H1 (cell line): Measurements from ENCODE around the gene TMEM187. TPM values are rescaled to one million over a fixed set of nuclear protein-coding genes. Genes with fewer than 3 reads are reported as not detected.

ENCODE experiments used
- CTCF ChIA-PET: fragments of 300-600 bp; sonication (Branson Sonifier 250); formaldehyde crosslinking; loops from one replicate; lab custom pipeline; 2021; ENCODE audit not compliant: partially characterized antibody; lab: Charles Lee
- POLR2A ChIA-PET: fragments of 300-600 bp; sonication (Branson Sonifier 250); formaldehyde crosslinking; loops from one replicate; lab custom pipeline; 2021; ENCODE audit warnings: inconsistent platforms; ENCODE audit not compliant: partially characterized antibody; lab: Charles Lee
- DNase-seq, 2 experiments: peaks; one replicate each; pipeline versions ENCODE4 v3.0.0 to v3.0.0-alpha.2; 2010 to 2022; ENCODE audit warnings: low spot score in 2 of 2, low read depth in 1 of 2, mixed read lengths in 1 of 2
- FAIRE-seq: peaks from 2 replicates; lab custom pipeline; 2011; peaks lifted over from hg19 to GRCh38; lab: Jason Lieb, UNC
- H2AFZ ChIP-seq: 2 replicates; pipeline ENCODE4 v1.8.1; 2012; ENCODE audit warnings: low read length, inconsistent platforms
- H2AK5ac ChIP-seq: 2 replicates; pipeline ENCODE4 v1.6.1; 2013; ENCODE audit warnings: low read depth, low read length
- H2BK120ac ChIP-seq: replicated peaks from 2 replicates; pipeline ENCODE3; 2013; ENCODE audit warnings: low read depth, low read length, inconsistent platforms
- H2BK12ac ChIP-seq: 2 replicates; pipeline ENCODE4 v1.6.1; 2013; ENCODE audit warnings: low read depth, low read length
- H2BK15ac ChIP-seq: 2 replicates; pipeline ENCODE4 v1.6.1; 2013; ENCODE audit warnings: low read length
- H2BK20ac ChIP-seq: 2 replicates; pipeline ENCODE4 v1.6.1; 2013; ENCODE audit warnings: low read length
- H2BK5ac ChIP-seq: 2 replicates; pipeline ENCODE4 v1.6.1; 2013; ENCODE audit warnings: low read depth, low read length
- H3K14ac ChIP-seq: 2 replicates; pipeline ENCODE4 v1.6.1; 2013; ENCODE audit warnings: inconsistent platforms; ENCODE audit not compliant: insufficient read length
- H3K18ac ChIP-seq: 2 replicates; pipeline ENCODE4 v1.6.1; 2013; ENCODE audit warnings: low read length; ENCODE audit errors: extremely low read depth
- H3K23ac ChIP-seq: 2 replicates; pipeline ENCODE4 v1.6.1; 2013; ENCODE audit warnings: inconsistent platforms; ENCODE audit not compliant: insufficient read length
- H3K23me2 ChIP-seq: 2 replicates; pipeline ENCODE4 v1.6.1; 2013; ENCODE audit warnings: low read depth, low read length
- H3K27ac ChIP-seq: 2 replicates; pipeline ENCODE4 v1.6.1; 2011; ENCODE audit warnings: low read depth, low read length, inconsistent platforms
- H3K27me3 ChIP-seq, 4 experiments: replicated peaks in 1 of 4; 1 replicate in 1 of 4; 2 replicates in 3 of 4; pipeline versions ENCODE4 v1.6.1 to v1.8.1; 2011 to 2013; ENCODE audit warnings: low read length in 3 of 4, mild to moderate bottlenecking in 3 of 4, inconsistent platforms in 2 of 4, mixed read lengths in 2 of 4, moderate library complexity in 1 of 4; ENCODE audit not compliant: control insufficient read depth in 3 of 4, insufficient read depth in 3 of 4; ENCODE audit errors: extremely low read depth in 1 of 4
- H3K36me3 ChIP-seq, 4 experiments: 2 replicates each; pipeline versions ENCODE4 v1.6.1 to v1.8.1; 2011 to 2013; ENCODE audit warnings: mild to moderate bottlenecking in 4 of 4, low read length in 3 of 4, moderate library complexity in 2 of 4, control low read depth in 1 of 4, inconsistent platforms in 1 of 4; ENCODE audit not compliant: insufficient read depth in 4 of 4, control insufficient read depth in 2 of 4
- H3K4ac ChIP-seq: replicated peaks from 2 replicates; pipeline ENCODE3; 2013; ENCODE audit warnings: low read length, low read depth, mixed read lengths, inconsistent platforms; ENCODE audit not compliant: insufficient read length
- H3K4me1 ChIP-seq, 4 experiments: replicated peaks in 1 of 4; 1 replicate in 1 of 4; 2 replicates in 3 of 4; pipeline versions ENCODE4 v1.6.1 to v1.8.1; 2011 to 2013; ENCODE audit warnings: low read length in 3 of 4, inconsistent platforms in 2 of 4, mixed read lengths in 1 of 4; ENCODE audit not compliant: insufficient read depth in 4 of 4, control insufficient read depth in 3 of 4
- H3K4me2 ChIP-seq, 2 experiments: 2 replicates each; pipeline versions ENCODE4 v1.6.1 to v1.8.1; 2011 to 2013; ENCODE audit warnings: low read depth in 2 of 2, low read length in 2 of 2, control low read depth in 1 of 2, inconsistent platforms in 1 of 2, mild to moderate bottlenecking in 1 of 2; ENCODE audit not compliant: insufficient read depth in 1 of 2
- H3K4me3 ChIP-seq, 4 experiments: fragments of 200-600, 300-600 bp in 1 of 4; sonication (generic), shearing (Covaris generic), sonication (Bioruptor Twin) in 1 of 4; 2 replicates each; pipeline versions ENCODE4 v1.5.1 to v1.8.1; 2011 to 2016; ENCODE audit warnings: low read length in 4 of 4, low read depth in 3 of 4, control low read depth in 2 of 4, inconsistent platforms in 2 of 4, mild to moderate bottlenecking in 2 of 4, mixed read lengths in 1 of 4, moderate library complexity in 1 of 4; ENCODE audit not compliant: insufficient read depth in 2 of 4; ENCODE audit errors: extremely low read depth in 1 of 4
- H3K56ac ChIP-seq: replicated peaks from 2 replicates; pipeline ENCODE3; 2013; ENCODE audit warnings: low read depth, mild to moderate bottlenecking, mixed read lengths, low read length, inconsistent platforms; ENCODE audit not compliant: insufficient read length
- H3K79me1 ChIP-seq: 2 replicates; pipeline ENCODE4 v1.6.1; 2013; ENCODE audit warnings: low read depth, low read length, control low read depth
- H3K79me2 ChIP-seq, 2 experiments: 2 replicates each; pipeline versions ENCODE4 v1.6.1 to v1.8.1; 2012 to 2013; ENCODE audit warnings: low read length in 2 of 2, mild to moderate bottlenecking in 2 of 2, inconsistent platforms in 1 of 2; ENCODE audit not compliant: insufficient read depth in 2 of 2, control insufficient read depth in 1 of 2
- H3K9ac ChIP-seq, 4 experiments: replicated peaks in 1 of 4; 1 replicate in 1 of 4; 2 replicates in 3 of 4; pipeline versions ENCODE4 v1.6.1 to v1.8.1; 2011 to 2013; ENCODE audit warnings: low read depth in 3 of 4, low read length in 3 of 4, control low read depth in 2 of 4, mild to moderate bottlenecking in 2 of 4, moderate library complexity in 2 of 4, inconsistent platforms in 1 of 4; ENCODE audit errors: extremely low read depth in 1 of 4
- H3K9me3 ChIP-seq, 2 experiments: 2 replicates each; pipeline versions ENCODE4 v1.6.1 to v1.8.1; 2012 to 2013; ENCODE audit warnings: mild to moderate bottlenecking in 2 of 2, moderate library complexity in 2 of 2, control low read depth in 1 of 2, inconsistent platforms in 1 of 2, low read depth in 1 of 2, low read length in 1 of 2, mixed read lengths in 1 of 2; ENCODE audit not compliant: insufficient read depth in 2 of 2
- H4K20me1 ChIP-seq, 2 experiments: replicated peaks in 1 of 2; 2 replicates each; pipeline versions ENCODE3 to v1.8.1; 2011 to 2013; ENCODE audit warnings: inconsistent platforms in 2 of 2, low read length in 2 of 2, mild to moderate bottlenecking in 1 of 2; ENCODE audit not compliant: insufficient read depth in 2 of 2, control insufficient read depth in 1 of 2
- H4K5ac ChIP-seq: 2 replicates; pipeline ENCODE4 v1.6.1; 2013; ENCODE audit warnings: low read length, low read depth, mixed read lengths, inconsistent platforms; ENCODE audit not compliant: insufficient read length
- H4K8ac ChIP-seq: 2 replicates; pipeline ENCODE4 v1.8.0; 2013; ENCODE audit warnings: mild to moderate bottlenecking, moderate library complexity, low read length, inconsistent platforms; ENCODE audit not compliant: insufficient read depth; ENCODE audit errors: extremely low read depth
- H4K91ac ChIP-seq: replicated peaks from 2 replicates; pipeline ENCODE3; 2013; ENCODE audit warnings: low read length, mixed read lengths, inconsistent platforms; ENCODE audit not compliant: insufficient read length
- RBBP5 ChIP-seq: IDR thresholded peaks from 2 replicates; pipeline ENCODE4 v1.7.1; 2012; ENCODE audit warnings: low read depth, mild to moderate bottlenecking, inconsistent platforms, low read length, moderate library complexity, borderline replicate concordance
- SIX5 ChIP-seq: IDR thresholded peaks from 2 replicates; pipeline ENCODE4 v1.6.1; 2011; ENCODE audit warnings: mild to moderate bottlenecking, low read depth, low read length
- SUZ12 ChIP-seq: fragments of 200-600 bp; sonication (generic); IDR thresholded peaks from 2 replicates; pipeline ENCODE4 v1.6.1; 2012; ENCODE audit warnings: mild to moderate bottlenecking, inconsistent platforms, low read length, moderate library complexity, mixed read lengths
- WGBS, 2 experiments: shearing (Covaris generic) in 1 of 2; methylation state at CpG; one replicate each; pipeline versions ENCODE4 v1.1.6 to v1.1.7; 2013 to 2015; ENCODE audit warnings: low lambda C conversion rate in 2 of 2, mixed read lengths in 2 of 2, inconsistent platforms in 1 of 2, low coverage in 1 of 2, missing lambda C conversion rate in 1 of 2; ENCODE audit not compliant: insufficient replicate concordance in 2 of 2, insufficient coverage in 1 of 2, insufficient read length in 1 of 2; ENCODE audit errors: extremely low coverage in 1 of 2, missing lambda C conversion rate in 1 of 2; 5-methylcytosine and 5-hydroxymethylcytosine counted together
- polyA plus RNA-seq, 7 experiments: library from polyadenylated mRNA; depleted of rRNA in 3 of 7; stranded (reverse) in 5 of 7; unstranded in 2 of 7; fragments of >200 nt in 5 of 7; fragments of 200-250 nt in 2 of 7; gene quantifications; 1 replicate in 5 of 7; 2 replicates in 1 of 7; 4 replicates in 1 of 7; pipeline versions ENCODE4 v1.2.1 to v1.2.3, GENCODE V29; 2011 to 2013; ENCODE audit warnings: missing spikeins in 2 of 7, mixed read lengths in 2 of 7
- total RNA-seq: library from RNA; stranded (reverse); fragmentation: NEBNext Ultra II Directional; extraction: Animal tissue kit (Norgen Biotek cat#: 25700); gene quantifications from 2 replicates; pipeline ENCODE4 v1.2.1, GENCODE V29; 2021
- TF ChIP-seq, protein P1 (sequence below): IDR thresholded peaks from 2 replicates; pipeline ENCODE4 v1.6.1; 2012; ENCODE audit warnings: low read length, inconsistent platforms

TMEM187 gene
- total and polyA plus RNA-seq, 2 of the 8 experiments (the other 6 are each of a cell fraction or from before 2014, with no cell fraction given), result 5.0 to 14.5 TPM

GRCh38 chrX:154030715-154031305, 58.3 kb downstream of the TMEM187 start:
- Histone ChIP-seq H4K5ac (no peak overlapping the region), H3K27ac (no peak overlapping the region), H3K9me3 (no peaks in the 10 kb centered on the region), H3K4me3 (no peak overlapping the region), H2AK5ac (no peak overlapping the region), H3K27me3 (no peaks in the 10 kb centered on the region), H3K23ac (no peak overlapping the region), H3K79me1 (no peaks in the 10 kb centered on the region; the same call in 1 of the 2 replicates), H3K18ac (no peak overlapping the region), H4K20me1 (peaks cover 0 to 1% of the 10 kb centered on the region in 2 experiments), H2BK12ac (no peak overlapping the region), H2BK120ac (no peak overlapping the region), H3K4me2 (no peak overlapping the region), H3K14ac (no peak overlapping the region), H3K79me2 (peaks cover 0 to 18% of the 10 kb centered on the region in 2 experiments; a peak in 2 of 4 replicates), H3K4ac (no peak overlapping the region), H4K91ac (no peak overlapping the region), H4K8ac (no peak overlapping the region), H2BK20ac (no peak overlapping the region), H3K23me2 (no peaks in the 10 kb centered on the region), H3K36me3 (peaks cover 0 to 16% (median 7%) of the 10 kb centered on the region in 4 experiments; a peak in 4 of 8 replicates), H3K9ac (no peak overlapping the region), H2AFZ (no peak overlapping the region), H3K56ac (no peak overlapping the region), H3K4me1 (peaks cover 3 to 24% (median 12%) of the 10 kb centered on the region in 4 experiments; a peak in 6 of 7 replicates), H2BK5ac (no peak overlapping the region), H2BK15ac (no peak overlapping the region)
- 94% methylated on average over 9 of the region's 29 CpGs; no CpG with 5 or more reads in 1 of the 2 experiments for WGBS, 2 experiments
- DNase-seq (no peak), FAIRE-seq (no peak)
- CTCF ChIA-PET, result interaction anchor here (0.6 to 2.7 kb wide), 7 partner anchors 9 to 99 kb away, joined by 3 to 9 read pairs (median 5); partner anchors contain the start of gene IRAK1
- POLR2A ChIA-PET, result interaction anchor here (0.6 kb wide), 1 partner anchor 459 kb away, joined by 3 read pairs; no protein-coding TSS in a partner anchor
- no peak for TF ChIP-seq SUZ12
- TF ChIP-seq RBBP5, result no peak
- TF ChIP-seq, protein P1, sequence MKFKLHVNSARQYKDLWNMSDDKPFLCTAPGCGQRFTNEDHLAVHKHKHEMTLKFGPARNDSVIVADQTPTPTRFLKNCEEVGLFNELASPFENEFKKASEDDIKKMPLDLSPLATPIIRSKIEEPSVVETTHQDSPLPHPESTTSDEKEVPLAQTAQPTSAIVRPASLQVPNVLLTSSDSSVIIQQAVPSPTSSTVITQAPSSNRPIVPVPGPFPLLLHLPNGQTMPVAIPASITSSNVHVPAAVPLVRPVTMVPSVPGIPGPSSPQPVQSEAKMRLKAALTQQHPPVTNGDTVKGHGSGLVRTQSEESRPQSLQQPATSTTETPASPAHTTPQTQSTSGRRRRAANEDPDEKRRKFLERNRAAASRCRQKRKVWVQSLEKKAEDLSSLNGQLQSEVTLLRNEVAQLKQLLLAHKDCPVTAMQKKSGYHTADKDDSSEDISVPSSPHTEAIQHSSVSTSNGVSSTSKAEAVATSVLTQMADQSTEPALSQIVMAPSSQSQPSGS, result no peak
- no peak for TF ChIP-seq SIX5
